Measurements from ENCODE around the gene SPAM1.

DNA sequence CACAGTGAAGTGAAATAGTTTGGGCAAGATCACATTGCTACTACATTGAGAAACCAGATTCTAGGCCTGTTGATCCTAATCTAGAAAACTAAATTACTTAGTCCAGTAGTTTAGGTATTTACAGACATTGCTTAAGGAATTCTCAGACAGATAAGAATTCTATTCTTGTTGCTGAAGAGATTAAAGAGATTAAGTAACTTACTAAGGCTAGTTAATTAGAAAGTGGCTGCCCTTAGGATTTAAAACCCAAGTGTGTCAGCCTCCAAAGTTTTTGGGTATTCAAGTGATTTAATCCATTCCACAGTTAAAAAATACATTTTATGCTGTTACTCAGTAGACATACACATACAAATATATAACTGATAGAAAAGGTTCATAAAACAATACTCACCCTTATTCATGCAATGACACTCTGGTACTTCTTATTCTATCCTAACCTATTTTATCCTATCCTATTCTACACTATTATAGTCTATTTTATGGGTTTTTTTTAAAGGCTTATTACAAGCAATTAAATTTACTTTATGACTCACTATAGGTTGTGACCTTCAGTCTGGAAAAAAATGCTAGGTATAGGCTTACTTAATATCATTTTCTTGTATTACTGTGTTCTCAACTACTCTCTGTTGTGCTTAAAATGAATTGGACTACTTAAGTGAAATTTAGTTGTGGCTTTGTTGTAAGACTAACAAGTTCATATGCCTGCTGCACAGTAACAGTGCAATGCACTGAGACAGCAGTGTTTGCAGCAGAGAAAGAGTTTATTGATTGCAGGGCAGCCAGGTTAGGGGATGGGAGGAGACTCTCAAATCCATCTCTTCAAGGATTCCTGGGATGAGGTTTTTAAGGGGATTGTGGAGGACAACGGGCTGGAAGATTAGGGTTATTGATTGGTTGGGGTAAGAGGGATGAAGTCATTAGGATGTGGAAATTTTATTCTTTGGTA, 10.7 kb downstream of the SPAM1 start:
- TF ChIP-seq EZH2phosphoT487 (IDR thresholded peaks at IDR 0.05) (no peak), EZH2 (IDR thresholded peaks at IDR 0.05) (no peak)
- TF ChIP-seq, protein P1, sequence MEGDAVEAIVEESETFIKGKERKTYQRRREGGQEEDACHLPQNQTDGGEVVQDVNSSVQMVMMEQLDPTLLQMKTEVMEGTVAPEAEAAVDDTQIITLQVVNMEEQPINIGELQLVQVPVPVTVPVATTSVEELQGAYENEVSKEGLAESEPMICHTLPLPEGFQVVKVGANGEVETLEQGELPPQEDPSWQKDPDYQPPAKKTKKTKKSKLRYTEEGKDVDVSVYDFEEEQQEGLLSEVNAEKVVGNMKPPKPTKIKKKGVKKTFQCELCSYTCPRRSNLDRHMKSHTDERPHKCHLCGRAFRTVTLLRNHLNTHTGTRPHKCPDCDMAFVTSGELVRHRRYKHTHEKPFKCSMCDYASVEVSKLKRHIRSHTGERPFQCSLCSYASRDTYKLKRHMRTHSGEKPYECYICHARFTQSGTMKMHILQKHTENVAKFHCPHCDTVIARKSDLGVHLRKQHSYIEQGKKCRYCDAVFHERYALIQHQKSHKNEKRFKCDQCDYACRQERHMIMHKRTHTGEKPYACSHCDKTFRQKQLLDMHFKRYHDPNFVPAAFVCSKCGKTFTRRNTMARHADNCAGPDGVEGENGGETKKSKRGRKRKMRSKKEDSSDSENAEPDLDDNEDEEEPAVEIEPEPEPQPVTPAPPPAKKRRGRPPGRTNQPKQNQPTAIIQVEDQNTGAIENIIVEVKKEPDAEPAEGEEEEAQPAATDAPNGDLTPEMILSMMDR (IDR thresholded peaks at IDR 0.05), result no peak
